AG04449 (cell line): ENCODE data around the gene DPP9.
A peak's percentile ranks its signal among the peaks of the same experiment; 100 is the strongest.

Source experiments
- CTCF ChIA-PET: fragments of 350-600 bp; formaldehyde crosslinking; extraction: SDS; loops from one replicate; lab custom pipeline; 2021; ENCODE audit warnings: antibody characterized with exemption; lab: Yijun Ruan, JAX
- POLR2A ChIA-PET: fragments of 400-600, 350-600 bp; formaldehyde crosslinking; extraction: SDS; loops from one replicate; lab custom pipeline; 2020; ENCODE audit warnings: antibody characterized with exemption, inconsistent platforms; lab: Yijun Ruan, JAX
- DNase-seq: peaks from one replicate; pipeline ENCODE4 v3.0.0-alpha.2; 2010; ENCODE audit warnings: low read depth, low spot score
- H3K4me3 ChIP-seq: 2 replicates; pipeline ENCODE4 v1.5.1; 2011; ENCODE audit warnings: low read depth, mild to moderate bottlenecking, control low read depth, low read length
- TF ChIP-seq, protein P1 (sequence below): IDR thresholded peaks from one replicate; pipeline ENCODE4 v1.5.1; 2011; ENCODE audit warnings: mild to moderate bottlenecking, moderate library complexity, low read length, control low read depth, inconsistent platforms; ENCODE audit not compliant: insufficient read depth; ENCODE audit errors: missing control alignments

Gene DPP9

DNA sequence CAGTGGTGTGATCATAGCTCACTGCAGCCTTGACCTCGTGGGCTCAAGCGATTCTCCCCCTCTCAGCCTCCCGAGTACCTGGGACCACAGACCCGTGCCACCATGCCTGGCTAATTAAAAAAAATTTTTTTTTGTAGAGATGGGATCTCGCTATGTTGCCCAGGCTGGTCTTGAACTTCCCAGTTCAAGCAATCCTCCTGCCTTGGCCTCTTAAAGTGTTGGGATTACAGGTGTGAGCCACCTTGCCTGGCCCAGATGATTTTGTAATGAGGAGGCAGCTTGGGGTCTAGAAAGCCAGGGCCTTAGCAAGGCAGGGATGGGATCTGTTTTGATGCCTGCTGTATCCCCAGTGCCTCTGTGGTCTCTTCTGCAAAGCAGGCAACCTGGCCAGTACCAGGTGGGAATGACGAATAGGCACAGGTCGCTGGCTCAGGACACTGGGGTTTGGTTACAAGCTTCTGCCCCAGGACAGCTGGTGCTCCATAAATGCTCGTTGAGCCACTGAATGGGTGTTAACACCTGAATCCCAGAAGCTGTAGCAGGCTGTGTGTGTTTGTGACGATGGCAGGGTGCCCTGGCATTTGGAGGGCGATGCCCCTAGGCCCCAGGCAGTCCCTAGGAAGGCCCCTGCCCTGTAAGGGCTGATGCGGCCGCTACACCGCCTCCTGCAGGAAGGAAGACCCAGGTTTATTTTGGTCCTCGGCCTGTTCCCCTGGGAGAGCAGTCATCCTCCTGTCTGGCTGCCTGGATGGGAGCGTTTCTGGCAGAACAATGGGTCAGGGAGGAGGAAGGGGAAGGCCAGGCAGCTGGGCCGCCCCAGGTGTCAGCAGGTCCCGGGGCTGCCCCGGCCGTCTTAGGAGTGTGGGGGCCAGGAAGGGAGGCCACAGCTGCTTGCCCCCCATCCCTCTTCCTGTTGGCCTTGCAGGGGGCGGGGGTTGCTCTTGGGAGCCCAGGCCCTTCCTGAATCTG, 75.7 kb downstream of the DPP9 start:
- DNase-seq: no peak
- ChIA-PET POLR2A (no interaction called here), CTCF (interaction anchor here (3.4 kb wide), 1 partner anchor 12 kb away, joined by 20 read pairs; no protein-coding TSS in a partner anchor)
- H3K4me3 ChIP-seq: no peak overlapping the region
- TF ChIP-seq, protein P1, sequence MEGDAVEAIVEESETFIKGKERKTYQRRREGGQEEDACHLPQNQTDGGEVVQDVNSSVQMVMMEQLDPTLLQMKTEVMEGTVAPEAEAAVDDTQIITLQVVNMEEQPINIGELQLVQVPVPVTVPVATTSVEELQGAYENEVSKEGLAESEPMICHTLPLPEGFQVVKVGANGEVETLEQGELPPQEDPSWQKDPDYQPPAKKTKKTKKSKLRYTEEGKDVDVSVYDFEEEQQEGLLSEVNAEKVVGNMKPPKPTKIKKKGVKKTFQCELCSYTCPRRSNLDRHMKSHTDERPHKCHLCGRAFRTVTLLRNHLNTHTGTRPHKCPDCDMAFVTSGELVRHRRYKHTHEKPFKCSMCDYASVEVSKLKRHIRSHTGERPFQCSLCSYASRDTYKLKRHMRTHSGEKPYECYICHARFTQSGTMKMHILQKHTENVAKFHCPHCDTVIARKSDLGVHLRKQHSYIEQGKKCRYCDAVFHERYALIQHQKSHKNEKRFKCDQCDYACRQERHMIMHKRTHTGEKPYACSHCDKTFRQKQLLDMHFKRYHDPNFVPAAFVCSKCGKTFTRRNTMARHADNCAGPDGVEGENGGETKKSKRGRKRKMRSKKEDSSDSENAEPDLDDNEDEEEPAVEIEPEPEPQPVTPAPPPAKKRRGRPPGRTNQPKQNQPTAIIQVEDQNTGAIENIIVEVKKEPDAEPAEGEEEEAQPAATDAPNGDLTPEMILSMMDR: no peak

DNA sequence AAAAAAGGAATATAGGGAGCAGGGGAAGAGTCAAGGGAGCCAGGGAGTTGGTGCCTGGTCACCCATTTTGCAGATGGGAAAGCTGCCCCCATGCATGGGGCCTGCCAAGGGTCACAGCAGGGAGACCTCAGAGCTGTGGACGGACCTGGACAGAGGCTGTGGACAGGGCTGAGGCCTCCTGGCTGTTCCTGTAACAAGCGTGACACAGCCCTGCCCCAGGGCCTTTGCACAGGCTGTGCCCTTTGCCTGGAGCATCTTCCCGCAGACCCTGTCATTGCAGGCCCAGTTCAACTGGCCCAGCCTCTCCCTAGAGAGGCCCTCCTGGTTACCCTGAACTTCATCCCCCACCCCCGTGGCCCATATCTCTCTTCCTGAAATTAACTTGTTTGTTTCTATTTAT, 77.9 kb downstream of the DPP9 start:
- CTCF ChIA-PET: interaction anchor here (1.0 to 1.8 kb wide), 2 partner anchors 9 to 79 kb away, joined by 3 to 9 read pairs; no protein-coding TSS in a partner anchor
- POLR2A ChIA-PET: no interaction called here
- H3K4me3 ChIP-seq: no peak overlapping the region
- no peak for DNase-seq
- TF ChIP-seq, protein P1: no peak

DNA sequence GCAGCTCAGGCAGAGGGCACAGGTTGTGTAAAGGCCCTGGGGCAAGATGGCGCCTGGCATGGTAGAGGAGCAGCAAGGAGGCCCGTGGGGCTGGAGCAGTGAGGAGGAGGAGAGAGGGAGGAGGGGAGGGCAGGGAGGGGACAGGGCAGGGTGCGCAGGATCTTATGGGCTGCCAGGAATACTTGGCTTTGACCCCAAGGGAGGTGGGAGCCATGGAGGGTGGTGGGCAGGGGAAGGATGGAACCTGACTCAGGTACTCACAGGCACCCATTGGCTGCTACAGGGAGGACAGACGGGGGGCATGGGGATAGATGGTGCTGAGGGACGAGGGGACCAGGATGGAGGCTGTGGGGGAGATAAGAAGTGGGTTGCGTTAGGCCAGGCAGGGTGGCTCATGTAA, 81.0 kb downstream of the DPP9 start:
- ChIA-PET CTCF (no interaction called here), POLR2A (no interaction called here)
- no peak for DNase-seq
- H3K4me3 ChIP-seq: no peak overlapping the region
- TF ChIP-seq, protein P1: no peak

DNA sequence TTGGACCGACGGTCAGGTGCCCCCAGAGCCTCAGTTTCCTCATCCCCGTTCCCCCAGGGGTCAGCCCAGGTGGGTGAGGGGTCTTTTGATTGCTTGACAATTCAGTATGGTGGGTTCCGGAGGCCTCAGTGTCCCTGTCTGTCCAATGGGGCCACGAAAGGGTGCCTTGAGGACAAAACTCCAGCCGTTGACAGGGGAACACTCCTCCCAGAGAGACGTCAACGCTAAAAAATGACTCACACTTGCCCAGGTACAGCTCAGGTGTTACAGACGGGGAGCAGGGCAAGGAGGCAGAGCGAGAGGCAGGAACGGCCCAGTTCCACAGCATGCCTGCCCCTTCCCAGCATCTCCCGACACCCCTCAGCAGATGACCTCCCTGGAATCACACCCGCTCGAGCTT, 82.5 kb downstream of the DPP9 start:
- DNase-seq: no peak
- POLR2A ChIA-PET: no interaction called here
- TF ChIP-seq, protein P1: no peak
- no peak overlapping the region for H3K4me3 ChIP-seq
- CTCF ChIA-PET: interaction anchor here (1.3 to 2.1 kb wide), 3 partner anchors 9 to 74 kb away, joined by 3 to 8 read pairs (median 5); no protein-coding TSS in a partner anchor

DNA sequence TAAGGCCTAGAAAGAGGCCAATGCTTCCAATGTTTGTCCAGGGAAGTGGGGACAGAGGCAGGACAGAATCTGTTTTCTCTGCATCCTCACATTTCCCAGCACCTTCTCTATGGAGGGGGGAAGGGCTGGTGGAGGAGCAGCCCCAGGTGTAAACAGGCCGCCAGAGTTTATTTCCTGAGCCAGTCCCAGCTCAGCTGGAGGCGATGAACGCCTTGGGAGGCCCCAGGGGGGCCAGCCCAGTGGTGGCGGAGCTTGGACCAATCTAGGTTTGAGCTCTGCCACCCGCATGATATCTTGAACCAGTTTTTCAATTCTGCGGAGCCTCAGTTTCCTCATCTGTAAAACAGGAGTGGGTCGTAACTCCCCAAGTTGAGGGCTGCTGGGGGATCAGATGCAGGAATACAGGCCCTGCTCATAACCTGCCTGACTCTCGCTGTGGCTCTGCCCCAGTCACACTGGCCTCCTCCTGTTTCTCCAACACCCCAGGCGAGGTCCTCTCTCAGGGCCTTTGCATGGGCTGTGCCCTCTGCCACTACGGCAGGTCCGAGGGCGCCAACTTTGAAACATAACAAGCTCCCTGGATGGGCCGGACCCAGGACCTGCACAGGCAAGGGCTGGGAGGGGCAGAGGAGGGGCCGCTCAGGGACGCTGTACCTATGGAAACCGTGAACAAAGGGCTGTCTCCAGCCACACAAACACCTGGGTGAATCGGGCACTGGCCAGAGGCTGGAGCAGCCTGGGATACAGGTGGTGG, 83.2 kb downstream of the DPP9 start:
- no peak for DNase-seq
- ChIA-PET CTCF (interaction anchor here (0.8 to 2.1 kb wide), 4 partner anchors 9 to 74 kb away, joined by 3 to 8 read pairs (median 4); no protein-coding TSS in a partner anchor), POLR2A (no interaction called here)

More for the DNA sequence above, 83.2 kb downstream of the DPP9 start:
- TF ChIP-seq, protein P1: no peak
- peak overlapping the region; percentile 78 for H3K4me3 ChIP-seq
